ENCODE results near the gene ATP2B2. TPM values are rescaled to one million over a fixed set of nuclear protein-coding genes. Genes with fewer than 3 reads are reported as not detected.

The ATP2B2 gene
- polyA plus RNA-seq, 3 donors: not detected

GRCh38 chr3:10437272-10437994 is 68.0 kb downstream of the ATP2B2 start:
- Histone ChIP-seq H3K4me2 (replicated peaks; ENCODE audit: extremely low read depth, low read length, poor library complexity, severe bottlenecking) (no peak overlapping the region), H3K36me3 (replicated peaks in 1 of 2; ENCODE audit: control insufficient read depth in 1 of 2, insufficient read depth in 2 of 2, low read length in 2 of 2) (no peaks in the 10 kb centered on the region), H4K20me1 (ENCODE audit: insufficient read depth, low read length) (no peaks in the 10 kb centered on the region), H3K79me2 (ENCODE audit: insufficient read depth, low read length) (no peaks in the 10 kb centered on the region), H3K27me3 (ENCODE audit: control insufficient read depth in 2 of 2, insufficient read depth in 2 of 2, low read length in 2 of 2) (no peaks in the 10 kb centered on the region), H2AFZ (ENCODE audit: insufficient read depth, low read depth, low read length, poor library complexity, severe bottlenecking) (no peak overlapping the region), H3K9ac (ENCODE audit: insufficient read depth, low read length, poor library complexity, severe bottlenecking) (no peak overlapping the region), H3K4me1 (ENCODE audit: control insufficient read depth in 1 of 2, insufficient read depth in 2 of 2, low read length in 2 of 2) (no peaks in the 10 kb centered on the region), H3K4me3 (replicated peaks in 1 of 3; ENCODE audit: low read depth in 2 of 3, low read length in 3 of 3) (no peak overlapping the region), H3K27ac (ENCODE audit: low read depth in 1 of 2, low read length in 2 of 2) (no peak overlapping the region), H3K9me3 (replicated peaks in 1 of 2; ENCODE audit: control insufficient read depth in 1 of 2, insufficient read depth in 1 of 2, low read length in 2 of 2) (no peaks in the 10 kb centered on the region)
- no peaks in the 10 kb centered on the region for H3K4me1 Mint-ChIP-seq
- 83% methylated on average over 3 of the region's 7 CpGs for WGBS (ENCODE audit: insufficient coverage)
- no peak overlapping the region for H3K27ac Mint-ChIP-seq
- H3K9me3 Mint-ChIP-seq: no peaks in the 10 kb centered on the region
- H3K36me3 Mint-ChIP-seq: no peaks in the 10 kb centered on the region
- no peak overlapping the region for H3K4me3 Mint-ChIP-seq
- H3K27me3 Mint-ChIP-seq (ENCODE audit: low read depth in 3 of 3): peaks cover 2 to 3% (median 2%) of the 10 kb centered on the region in 3 donors
- intact Hi-C loops (cut with micrococcal nuclease): no loop called here
- DNase-seq: no peak
- no peak for TF ChIP-seq CTCF (IDR thresholded peaks at IDR 0.05)

- Histone ChIP-seq H3K27me3 (ENCODE audit: control insufficient read depth in 2 of 2, insufficient read depth in 2 of 2, low read length in 2 of 2) (no peaks in the 10 kb centered on the region), H4K20me1 (ENCODE audit: insufficient read depth, low read length) (no peaks in the 10 kb centered on the region), H2AFZ (ENCODE audit: insufficient read depth, low read depth, low read length, poor library complexity, severe bottlenecking) (no peak overlapping the region), H3K79me2 (ENCODE audit: insufficient read depth, low read length) (no peaks in the 10 kb centered on the region), H3K4me3 (replicated peaks in 1 of 3; ENCODE audit: low read depth in 2 of 3, low read length in 3 of 3) (no peak overlapping the region), H3K4me1 (ENCODE audit: control insufficient read depth in 1 of 2, insufficient read depth in 2 of 2, low read length in 2 of 2) (no peaks in the 10 kb centered on the region), H3K9me3 (replicated peaks in 1 of 2; ENCODE audit: control insufficient read depth in 1 of 2, insufficient read depth in 1 of 2, low read length in 2 of 2) (no peaks in the 10 kb centered on the region), H3K36me3 (replicated peaks in 1 of 2; ENCODE audit: control insufficient read depth in 1 of 2, insufficient read depth in 2 of 2, low read length in 2 of 2) (no peaks in the 10 kb centered on the region), H3K9ac (ENCODE audit: insufficient read depth, low read length, poor library complexity, severe bottlenecking) (no peak overlapping the region), H3K4me2 (replicated peaks; ENCODE audit: extremely low read depth, low read length, poor library complexity, severe bottlenecking) (no peak overlapping the region), H3K27ac (ENCODE audit: low read depth in 1 of 2, low read length in 2 of 2) (no peak overlapping the region)
- no peak for DNase-seq
- Mint-ChIP-seq H3K9me3 (no peaks in the 10 kb centered on the region), H3K36me3 (no peaks in the 10 kb centered on the region), H3K4me3 (no peak overlapping the region), H3K27me3 (ENCODE audit: low read depth in 3 of 3) (peaks cover 2 to 3% (median 2%) of the 10 kb centered on the region in 3 donors), H3K4me1 (no peaks in the 10 kb centered on the region), H3K27ac (no peak overlapping the region)
- TF ChIP-seq CTCF (IDR thresholded peaks at IDR 0.05): no peak
- 100% methylated on average over 2 of the region's 3 CpGs for WGBS (ENCODE audit: insufficient coverage)
- intact Hi-C loops (cut with micrococcal nuclease): no loop called here
Observed at GRCh38 chr3:10435850-10436249, 69.5 kb downstream of the ATP2B2 start.
